Ishikawa (cell line): ENCODE data around the gene CARMIL3.

Experiments used
- CEBPB ChIP-seq: IDR thresholded peaks from 2 replicates; pipeline ENCODE4 v1.6.1; 2012
- CREB1 ChIP-seq: IDR thresholded peaks from 2 replicates; pipeline ENCODE4 v1.6.1; 2012; ENCODE audit warnings: low read depth
- EGR1 ChIP-seq: IDR thresholded peaks from 2 replicates; pipeline ENCODE4 v1.6.1; 2012
- RAD21 ChIP-seq: IDR thresholded peaks from 2 replicates; pipeline ENCODE4 v1.6.1; 2012; ENCODE audit warnings: low read depth
- TAF1 ChIP-seq: IDR thresholded peaks from 2 replicates; pipeline ENCODE4 v1.6.1; 2012; ENCODE audit warnings: low read depth, mild to moderate bottlenecking
- USF1 ChIP-seq: IDR thresholded peaks from 2 replicates; pipeline ENCODE4 v1.6.1; 2012
- YY1 ChIP-seq: IDR thresholded peaks from 2 replicates; pipeline ENCODE4 v1.6.1; 2012; ENCODE audit warnings: low read depth

- TF ChIP-seq RAD21, result no peak
- TF ChIP-seq USF1, result no peak
- TF ChIP-seq YY1, result no peak
- TF ChIP-seq EGR1, result no peak
- TF ChIP-seq CREB1, result no peak
- no peak for TF ChIP-seq TAF1
- TF ChIP-seq CEBPB, result no peak
Observed at GRCh38 chr14:24053548-24054323, 1.9 kb downstream of the CARMIL3 start.
